SK-N-SH (cell line): ENCODE results near the gene KIF1A. TPM values are rescaled to one million over a fixed set of nuclear protein-coding genes. Genes with fewer than 3 reads are reported as not detected.

Experiments
- CTCF ChIA-PET: fragments of 300-600, 350-600 bp; formaldehyde crosslinking; extraction: SDS; loops from one replicate; lab custom pipeline; 2021; lab: Yijun Ruan, JAX
- POLR2A ChIA-PET: fragments of 350-600 bp; sonication (Branson Sonifier 250); formaldehyde crosslinking; extraction: SDS; loops from one replicate; lab custom pipeline; 2020; ENCODE audit warnings: antibody characterized with exemption, inconsistent platforms; lab: Yijun Ruan, JAX
- DNase-seq: peaks from one replicate; pipeline ENCODE4 v3.0.0; 2012
- H2AFZ ChIP-seq: fragments of 200-600 bp; sonication (generic); 2 replicates; pipeline ENCODE4 v1.8.1; 2016; ENCODE audit warnings: antibody characterized with exemption, mild to moderate bottlenecking, low read depth
- H3F3A ChIP-seq: fragments of 200-600 bp; sonication (generic); replicated peaks from 2 replicates; pipeline ENCODE3; 2016; ENCODE audit warnings: antibody characterized with exemption, mild to moderate bottlenecking; ENCODE audit not compliant: insufficient read depth
- H3K27ac ChIP-seq, 2 experiments: fragments of 200-500 bp in 1 of 2; fragments of 200-600 bp in 1 of 2; sonication (Bioruptor generic) in 1 of 2; sonication (generic), shearing (Covaris generic) in 1 of 2; 2 replicates each; pipeline versions ENCODE4 v1.5.1 to v1.6.1; 2014 to 2016; ENCODE audit warnings: low read depth in 2 of 2, inconsistent platforms in 1 of 2, low read length in 1 of 2, mild to moderate bottlenecking in 1 of 2, mixed read lengths in 1 of 2
- H3K27me3 ChIP-seq: fragments of 200-600 bp; sonication (generic), shearing (Covaris generic); 2 replicates; pipeline ENCODE4 v1.6.1; 2016; ENCODE audit warnings: mixed run types; ENCODE audit not compliant: insufficient read depth
- H3K36me3 ChIP-seq, 2 experiments: fragments of 200-500 bp in 1 of 2; fragments of 200-600 bp in 1 of 2; sonication (Bioruptor generic) in 1 of 2; sonication (generic) in 1 of 2; replicated peaks in 1 of 2; 2 replicates each; pipeline versions ENCODE3 to v1.5.1; 2014 to 2016; ENCODE audit warnings: low read length in 1 of 2, mild to moderate bottlenecking in 1 of 2; ENCODE audit not compliant: insufficient read depth in 2 of 2, control insufficient read depth in 1 of 2
- H3K4me1 ChIP-seq, 2 experiments: fragments of 200-500 bp in 1 of 2; fragments of 200-600 bp in 1 of 2; sonication (Bioruptor generic) in 1 of 2; sonication (generic), shearing (Covaris generic) in 1 of 2; 2 replicates each; pipeline versions ENCODE4 v1.5.1 to v1.6.1; 2014 to 2016; ENCODE audit warnings: low read depth in 1 of 2, low read length in 1 of 2, mixed run types in 1 of 2; ENCODE audit not compliant: insufficient read depth in 2 of 2, control insufficient read depth in 1 of 2
- H3K4me2 ChIP-seq: fragments of 200-600 bp; sonication (generic), shearing (Covaris generic); 2 replicates; pipeline ENCODE4 v1.6.1; 2017; ENCODE audit warnings: mixed run types
- H3K4me3 ChIP-seq, 2 experiments: fragments of 200-500 bp in 1 of 2; fragments of 200-600 bp in 1 of 2; sonication (Bioruptor generic) in 1 of 2; sonication (generic), shearing (Covaris generic) in 1 of 2; 2 replicates each; pipeline versions ENCODE4 v1.5.1 to v1.8.1; 2014 to 2016; ENCODE audit warnings: low read depth in 2 of 2, inconsistent platforms in 1 of 2, low read length in 1 of 2, mild to moderate bottlenecking in 1 of 2, mixed read lengths in 1 of 2, moderate library complexity in 1 of 2
- H3K79me2 ChIP-seq: fragments of 200-600 bp; sonication (generic); 2 replicates; pipeline ENCODE4 v1.8.1; 2017; ENCODE audit warnings: mild to moderate bottlenecking; ENCODE audit not compliant: insufficient read depth
- H3K9ac ChIP-seq: fragments of 200-600 bp; sonication (generic); 2 replicates; pipeline ENCODE4 v1.6.1; 2017; ENCODE audit warnings: mixed run types
- H3K9me2 ChIP-seq: fragments of 200-600 bp; sonication (generic); 2 replicates; pipeline ENCODE4 v1.6.1; 2017; ENCODE audit warnings: mixed run types
- H3K9me3 ChIP-seq: fragments of 200-600 bp; sonication (generic); 2 replicates; pipeline ENCODE4 v1.6.1; 2017; ENCODE audit warnings: mixed run types, mild to moderate bottlenecking, moderate library complexity
- H4K20me1 ChIP-seq: fragments of 200-600 bp; sonication (generic); 2 replicates; pipeline ENCODE4 v1.6.1; 2017; ENCODE audit warnings: mild to moderate bottlenecking, mixed run types; ENCODE audit not compliant: insufficient read depth
- CHD2 ChIP-seq: fragments of 150-350 bp; IDR thresholded peaks from 2 replicates; pipeline ENCODE4 v1.6.1; 2018; ENCODE audit warnings: low read length; ENCODE audit not compliant: partially characterized antibody
- EP300 ChIP-seq, 2 experiments: IDR thresholded peaks; 2 replicates each; pipeline versions ENCODE4 v1.4.0 to v1.6.1; 2012; ENCODE audit warnings: borderline replicate concordance in 1 of 2, low read depth in 1 of 2, low read length in 1 of 2
- EZH2phosphoT487 ChIP-seq: fragments of 200-600 bp; sonication (generic); IDR thresholded peaks from 2 replicates; pipeline ENCODE4 v1.6.1; 2017; ENCODE audit warnings: low read depth, mixed run types, mild to moderate bottlenecking, antibody characterized with exemption, moderate library complexity, borderline replicate concordance
- GABPA ChIP-seq: IDR thresholded peaks from 2 replicates; pipeline ENCODE4 v1.4.0; 2012; ENCODE audit warnings: low read depth, mild to moderate bottlenecking
- GATA2 ChIP-seq: sonication (generic); formaldehyde crosslinking; IDR thresholded peaks from 2 replicates; pipeline ENCODE4 v1.5.0; 2020; ENCODE audit warnings: mild to moderate bottlenecking, missing genetic modification reagents
- MEF2A ChIP-seq: IDR thresholded peaks from 2 replicates; pipeline ENCODE4 v1.4.0; 2012; ENCODE audit warnings: low read depth, borderline replicate concordance
- MXI1 ChIP-seq: IDR thresholded peaks from 2 replicates; pipeline ENCODE4 v1.6.1; 2012; ENCODE audit warnings: mild to moderate bottlenecking, low read depth, low read length, improper control_type of control experiment
- POLR2AphosphoS5 ChIP-seq: IDR thresholded peaks from 2 replicates; pipeline ENCODE4 v1.6.1; 2012; ENCODE audit warnings: low read depth, low read length
- RFX5 ChIP-seq: IDR thresholded peaks from 2 replicates; pipeline ENCODE4 v1.6.1; 2012; ENCODE audit warnings: mild to moderate bottlenecking, improper control_type of control experiment, low read length
- RXRA ChIP-seq: IDR thresholded peaks from 2 replicates; pipeline ENCODE4 v1.4.0; 2012; ENCODE audit warnings: low read depth, mild to moderate bottlenecking, borderline replicate concordance
- SIN3A ChIP-seq: IDR thresholded peaks from 2 replicates; pipeline ENCODE4 v1.6.1; 2012; ENCODE audit warnings: low read depth, mild to moderate bottlenecking, low read length, moderate library complexity, borderline replicate concordance
- SMC3 ChIP-seq: IDR thresholded peaks from 2 replicates; pipeline ENCODE4 v1.6.1; 2012; ENCODE audit warnings: low read depth, low read length, improper control_type of control experiment
- TAF1 ChIP-seq: IDR thresholded peaks from 2 replicates; pipeline ENCODE4 v1.6.1; 2012; ENCODE audit warnings: low read depth, mild to moderate bottlenecking, low read length, moderate library complexity, borderline replicate concordance
- WGBS: methylation state at CpG from one replicate; pipeline ENCODE4 v1.1.6; 2017; ENCODE audit warnings: low lambda C conversion rate; 5-methylcytosine and 5-hydroxymethylcytosine counted together
- polyA plus RNA-seq, 3 experiments: library from polyadenylated mRNA; depleted of rRNA; stranded (reverse); fragments of >200 nt; gene quantifications; 2 replicates each; pipeline ENCODE4 v1.2.3, GENCODE V29; 2012
- TF ChIP-seq, protein P1 (sequence below): fragments of 200-600 bp; sonication (generic); IDR thresholded peaks from 2 replicates; pipeline ENCODE4 v1.6.1; 2017; ENCODE audit warnings: antibody characterized with exemption, mild to moderate bottlenecking, moderate library complexity
- TF ChIP-seq, protein P2 (sequence below): fragments of 150-350 bp; IDR thresholded peaks from 2 replicates; pipeline ENCODE4 v1.6.1; 2016; ENCODE audit warnings: mild to moderate bottlenecking, low read depth, low read length
- TF ChIP-seq, protein P3 (sequence below): IDR thresholded peaks from 2 replicates; pipeline ENCODE4 v1.4.0; 2012; ENCODE audit warnings: low read depth

The KIF1A gene
- polyA plus RNA-seq, 1 of the 3 experiments (the other 2 are of a cell fraction): 0.21 TPM

DNA sequence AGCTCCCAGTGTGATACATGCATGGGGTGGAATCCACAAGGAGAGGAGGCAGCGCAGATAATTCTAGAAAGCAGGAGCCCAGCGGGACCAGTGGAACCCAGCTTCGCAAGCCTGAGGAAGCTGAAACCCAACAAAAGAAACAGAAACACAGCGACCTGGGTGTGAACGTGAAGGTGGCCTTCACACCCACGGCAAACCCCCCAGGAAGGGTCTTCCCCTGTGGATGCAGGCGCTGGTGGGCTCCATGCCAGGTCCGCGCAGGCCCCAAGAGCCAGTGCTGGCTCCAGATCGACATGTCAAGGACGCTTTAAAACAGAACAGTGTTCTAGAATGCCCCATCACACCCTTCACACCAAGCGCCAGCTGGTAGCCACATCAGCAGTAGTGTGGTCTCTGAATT is 22.1 kb downstream of the KIF1A start:
- H3K9me3 ChIP-seq: no peaks in the 10 kb centered on the region
- H3K27me3 ChIP-seq: no peaks in the 10 kb centered on the region
- ChIA-PET POLR2A (no interaction called here), CTCF (interaction anchor here (0.9 kb wide), 1 partner anchor 12 kb away, joined by 3 read pairs; no protein-coding TSS in a partner anchor)
- H3K27ac ChIP-seq: no peak overlapping the region
- no peaks in the 10 kb centered on the region for H3K36me3 ChIP-seq
- 69% methylated on average over 12 of the region's 12 CpGs for WGBS
- no peaks in the 10 kb centered on the region for H3K9me2 ChIP-seq
- H3K4me1 ChIP-seq: peaks cover 0 to 5% of the 10 kb centered on the region in 2 experiments; a peak in 1 of 4 replicates
- no peak overlapping the region for H2AFZ ChIP-seq
- no peak overlapping the region for H3K4me2 ChIP-seq
- no peaks in the 10 kb centered on the region for H3F3A ChIP-seq
- H3K4me3 ChIP-seq: no peak overlapping the region
- TF ChIP-seq POLR2AphosphoS5 (no peak), EP300 (IDR thresholded peaks at IDR 0.05; ENCODE audit: borderline replicate concordance in 1 of 2, low read depth in 1 of 2, low read length in 1 of 2) (no peak), GATA2 (CRISPR knock-in tag) (no peak), CHD2 (no peak), EZH2phosphoT487 (no peak), RXRA (no peak), SMC3 (no peak), SIN3A (no peak), MXI1 (no peak), GABPA (no peak), MEF2A (no peak), RFX5 (no peak), TAF1 (no peak)
- TF ChIP-seq, protein P1, sequence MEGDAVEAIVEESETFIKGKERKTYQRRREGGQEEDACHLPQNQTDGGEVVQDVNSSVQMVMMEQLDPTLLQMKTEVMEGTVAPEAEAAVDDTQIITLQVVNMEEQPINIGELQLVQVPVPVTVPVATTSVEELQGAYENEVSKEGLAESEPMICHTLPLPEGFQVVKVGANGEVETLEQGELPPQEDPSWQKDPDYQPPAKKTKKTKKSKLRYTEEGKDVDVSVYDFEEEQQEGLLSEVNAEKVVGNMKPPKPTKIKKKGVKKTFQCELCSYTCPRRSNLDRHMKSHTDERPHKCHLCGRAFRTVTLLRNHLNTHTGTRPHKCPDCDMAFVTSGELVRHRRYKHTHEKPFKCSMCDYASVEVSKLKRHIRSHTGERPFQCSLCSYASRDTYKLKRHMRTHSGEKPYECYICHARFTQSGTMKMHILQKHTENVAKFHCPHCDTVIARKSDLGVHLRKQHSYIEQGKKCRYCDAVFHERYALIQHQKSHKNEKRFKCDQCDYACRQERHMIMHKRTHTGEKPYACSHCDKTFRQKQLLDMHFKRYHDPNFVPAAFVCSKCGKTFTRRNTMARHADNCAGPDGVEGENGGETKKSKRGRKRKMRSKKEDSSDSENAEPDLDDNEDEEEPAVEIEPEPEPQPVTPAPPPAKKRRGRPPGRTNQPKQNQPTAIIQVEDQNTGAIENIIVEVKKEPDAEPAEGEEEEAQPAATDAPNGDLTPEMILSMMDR: no peak
- TF ChIP-seq, protein P2, sequence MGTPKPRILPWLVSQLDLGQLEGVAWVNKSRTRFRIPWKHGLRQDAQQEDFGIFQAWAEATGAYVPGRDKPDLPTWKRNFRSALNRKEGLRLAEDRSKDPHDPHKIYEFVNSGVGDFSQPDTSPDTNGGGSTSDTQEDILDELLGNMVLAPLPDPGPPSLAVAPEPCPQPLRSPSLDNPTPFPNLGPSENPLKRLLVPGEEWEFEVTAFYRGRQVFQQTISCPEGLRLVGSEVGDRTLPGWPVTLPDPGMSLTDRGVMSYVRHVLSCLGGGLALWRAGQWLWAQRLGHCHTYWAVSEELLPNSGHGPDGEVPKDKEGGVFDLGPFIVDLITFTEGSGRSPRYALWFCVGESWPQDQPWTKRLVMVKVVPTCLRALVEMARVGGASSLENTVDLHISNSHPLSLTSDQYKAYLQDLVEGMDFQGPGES: no peak
- TF ChIP-seq, protein P3, sequence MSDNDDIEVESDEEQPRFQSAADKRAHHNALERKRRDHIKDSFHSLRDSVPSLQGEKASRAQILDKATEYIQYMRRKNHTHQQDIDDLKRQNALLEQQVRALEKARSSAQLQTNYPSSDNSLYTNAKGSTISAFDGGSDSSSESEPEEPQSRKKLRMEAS: no peak
- no peaks in the 10 kb centered on the region for H4K20me1 ChIP-seq
- no peak overlapping the region for H3K9ac ChIP-seq
- no peaks in the 10 kb centered on the region for H3K79me2 ChIP-seq
- no peak for DNase-seq
